ENCODE data around the gene PNLIPRP3. TPM values are rescaled to one million over a fixed set of nuclear protein-coding genes. Genes with fewer than 3 reads are reported as not detected.
"Not testable (repeated sequence)": the region's sequence is repeated elsewhere in the genome, so short reads cannot be mapped to it uniquely, and the experiment has no call there.

The PNLIPRP3 gene
- not detected for polyA plus RNA-seq (2013)

DNA sequence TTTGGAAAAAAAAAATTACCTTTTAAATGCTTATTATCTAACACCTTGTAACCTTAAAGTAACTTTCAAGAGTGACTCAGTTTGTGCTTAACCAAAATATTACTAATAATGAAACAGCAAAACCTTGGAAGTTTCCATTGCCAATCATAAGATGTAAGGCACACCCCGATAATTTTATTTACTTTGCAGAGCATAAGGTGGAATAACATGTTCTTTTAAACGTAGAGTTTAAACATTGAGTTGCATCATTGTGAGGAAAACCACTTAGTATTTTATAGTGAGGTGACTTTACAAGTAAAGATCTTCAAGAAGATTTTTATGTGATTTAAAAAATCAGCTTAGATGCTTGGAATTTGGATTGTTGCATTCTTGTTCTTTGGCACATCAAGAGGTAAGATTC is at the start of gene PNLIPRP3:
Gene PNLIPRP3 (plus strand): TSS at position 177 of the 400 bp plus-strand sequence. CDS start 166 bp downstream, at position 343.
- ChIA-PET CTCF (interaction anchor here (0.6 to 1.4 kb wide), 3 partner anchors 10 to 686 kb away, joined by 3 read pairs; no protein-coding TSS in a partner anchor), POLR2A (no interaction called here)
- H3K27ac ChIP-seq (ENCODE audit: insufficient read depth in 1 of 2, low read depth in 1 of 2, low read length in 2 of 2, poor library complexity in 1 of 2, severe bottlenecking in 2 of 2): no peak within 1 kb of the TSS

DNA sequence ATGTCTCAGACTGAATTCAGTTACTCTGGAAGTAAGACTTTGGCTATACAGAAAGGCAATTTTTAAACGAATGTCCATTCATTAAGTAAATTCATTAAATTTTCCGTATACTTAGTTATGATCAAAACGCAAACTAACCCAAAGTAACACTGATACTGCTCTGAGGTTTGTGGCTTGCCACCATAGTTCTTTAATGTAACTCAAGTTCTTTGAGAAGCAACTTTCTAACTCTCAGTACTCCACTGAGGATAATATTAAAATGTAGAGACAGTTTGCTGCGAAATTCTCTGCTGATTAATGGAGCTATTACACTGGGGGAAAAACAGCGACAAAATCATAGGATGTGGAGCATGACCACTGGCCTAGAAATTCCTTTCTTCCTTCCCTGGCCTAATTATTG is 45.4 kb upstream of the PNLIPRP3 start:
- H3K4me1 ChIP-seq (ENCODE audit: control extremely low read depth in 1 of 4, control insufficient read depth in 4 of 4, insufficient read depth in 4 of 4, low read length in 3 of 4): no peaks in the 10 kb centered on the region
- CTCF ChIA-PET: interaction anchor here (0.6 kb wide), 2 partner anchors 20 to 581 kb away, joined by 3 to 5 read pairs; no protein-coding TSS in a partner anchor
- POLR2A ChIA-PET: no interaction called here
- no peaks in the 10 kb centered on the region for H3K9me3 ChIP-seq (ENCODE audit: control extremely low read depth in 1 of 5, control insufficient read depth in 4 of 5, insufficient read depth in 2 of 5, low read depth in 1 of 5, low read length in 4 of 5)
- 96% methylated on average over 4 of the region's 5 CpGs for WGBS (ENCODE audit: insufficient coverage)
- DNase-seq: no peak
- peaks cover 0 to 3% (median 0%) of the 10 kb centered on the region in 5 experiments for H3K27me3 ChIP-seq (replicated peaks in 2 of 5; ENCODE audit: control insufficient read depth in 4 of 5, insufficient read depth in 5 of 5, low read length in 4 of 5)
- no peaks in the 10 kb centered on the region for H3K36me3 ChIP-seq (ENCODE audit: control insufficient read depth in 4 of 4, insufficient read depth in 4 of 4, low read length in 3 of 4)
- no peak overlapping the region for H3K27ac ChIP-seq (ENCODE audit: insufficient read depth in 1 of 2, low read depth in 1 of 2, low read length in 2 of 2, poor library complexity in 1 of 2, severe bottlenecking in 2 of 2)
- H3K4me3 ChIP-seq (ENCODE audit: control insufficient read depth in 1 of 7, extremely low read depth in 1 of 7, insufficient read depth in 4 of 7, low read depth in 2 of 7, low read length in 6 of 7): no peak overlapping the region

More for the DNA sequence above, at the start of gene PNLIPRP3:
- Histone ChIP-seq H3K36me3 (ENCODE audit: control insufficient read depth in 4 of 4, insufficient read depth in 4 of 4, low read length in 3 of 4) (no peaks in the 10 kb centered on the region), H3K27me3 (replicated peaks in 2 of 5; ENCODE audit: control insufficient read depth in 4 of 5, insufficient read depth in 5 of 5, low read length in 4 of 5) (peaks cover 0 to 3% (median 0%) of the 10 kb centered on the region in 5 experiments), H3K4me1 (ENCODE audit: control extremely low read depth in 1 of 4, control insufficient read depth in 4 of 4, insufficient read depth in 4 of 4, low read length in 3 of 4) (no peaks in the 10 kb centered on the region), H3K4me3 (ENCODE audit: control insufficient read depth in 1 of 7, extremely low read depth in 1 of 7, insufficient read depth in 4 of 7, low read depth in 2 of 7, low read length in 6 of 7) (no peak within 1 kb of the TSS), H3K9me3 (ENCODE audit: control extremely low read depth in 1 of 5, control insufficient read depth in 4 of 5, insufficient read depth in 2 of 5, low read depth in 1 of 5, low read length in 4 of 5) (no peaks in the 10 kb centered on the region)
- 100% methylated on average over 2 of the region's 2 CpGs for WGBS (ENCODE audit: insufficient coverage)
- no peak for DNase-seq

DNA sequence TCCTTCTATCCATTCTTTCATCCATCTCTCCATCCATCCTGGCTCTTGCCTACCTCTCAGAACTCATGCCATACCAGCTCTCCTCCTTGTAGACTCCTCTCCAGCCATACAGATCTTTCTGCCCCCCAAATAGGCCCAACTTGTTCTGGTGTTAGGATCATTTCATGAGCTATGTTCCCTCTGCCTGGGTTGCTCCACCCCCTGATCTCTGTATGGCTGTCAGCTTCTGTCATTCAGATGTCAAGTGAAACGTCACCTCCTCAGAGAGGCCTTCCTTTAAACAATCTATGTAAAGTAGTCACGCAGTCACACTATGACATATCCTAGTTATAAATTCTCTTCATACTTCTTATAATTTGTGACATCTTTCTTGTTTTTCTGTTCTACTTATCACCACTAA is 42.3 kb upstream of the PNLIPRP3 start:
- CTCF ChIA-PET: interaction anchor here (1.1 to 2.1 kb wide), 3 partner anchors 21 to 678 kb away, joined by 3 to 8 read pairs (median 4); no protein-coding TSS in a partner anchor
- Histone ChIP-seq H3K9me3 (ENCODE audit: control extremely low read depth in 1 of 5, control insufficient read depth in 4 of 5, insufficient read depth in 2 of 5, low read depth in 1 of 5, low read length in 4 of 5) (no peaks in the 10 kb centered on the region), H3K36me3 (ENCODE audit: control insufficient read depth in 4 of 4, insufficient read depth in 4 of 4, low read length in 3 of 4) (no peaks in the 10 kb centered on the region), H3K4me1 (ENCODE audit: control extremely low read depth in 1 of 4, control insufficient read depth in 4 of 4, insufficient read depth in 4 of 4, low read length in 3 of 4) (no peaks in the 10 kb centered on the region), H3K27me3 (replicated peaks in 2 of 5; ENCODE audit: control insufficient read depth in 4 of 5, insufficient read depth in 5 of 5, low read length in 4 of 5) (peaks cover 0 to 5% (median 0%) of the 10 kb centered on the region in 5 experiments), H3K27ac (ENCODE audit: insufficient read depth in 1 of 2, low read depth in 1 of 2, low read length in 2 of 2, poor library complexity in 1 of 2, severe bottlenecking in 2 of 2) (no peak overlapping the region), H3K4me3 (ENCODE audit: control insufficient read depth in 1 of 7, extremely low read depth in 1 of 7, insufficient read depth in 4 of 7, low read depth in 2 of 7, low read length in 6 of 7) (no peak overlapping the region)
- no peak for DNase-seq
- POLR2A ChIA-PET: no interaction called here
- WGBS (ENCODE audit: insufficient coverage): 100% methylated on average over 1 of the region's 2 CpGs

DNA sequence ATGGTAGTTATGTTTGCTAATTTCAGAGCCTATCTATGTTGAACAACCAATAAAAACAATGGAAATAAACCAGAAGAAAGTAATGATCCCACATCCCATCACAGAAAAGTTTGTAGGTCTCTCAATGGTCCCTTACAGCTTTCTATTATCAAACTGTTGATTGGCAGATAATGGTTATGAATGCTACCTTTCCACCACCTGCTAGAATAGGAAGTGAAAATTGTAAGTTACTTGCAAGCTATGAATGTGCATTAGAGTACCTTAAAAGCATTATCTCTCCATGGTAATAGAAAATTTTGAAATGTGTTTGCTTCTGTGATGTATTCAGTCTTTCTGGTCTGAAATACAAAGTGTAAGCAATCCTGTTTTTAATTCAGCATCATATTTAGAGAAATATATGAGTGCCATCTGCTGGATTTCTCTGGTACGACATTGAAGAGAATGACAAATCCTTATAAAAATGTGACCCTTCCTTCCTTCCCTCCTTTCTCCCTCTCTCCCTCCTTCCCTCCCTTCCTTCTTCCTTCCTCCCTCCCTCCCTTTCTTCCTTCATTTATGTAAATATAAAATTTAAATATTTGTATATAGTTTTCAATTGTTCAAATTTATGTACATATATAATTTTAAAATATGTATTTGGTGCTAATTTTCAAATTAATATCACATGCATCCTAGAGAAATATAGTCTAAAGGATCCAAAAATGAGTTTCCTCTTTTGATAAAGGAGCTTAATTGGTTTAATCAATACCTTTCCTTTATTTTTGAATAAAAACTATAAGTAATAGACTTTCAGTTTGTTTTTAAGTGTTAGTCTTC is 41.4 kb upstream of the PNLIPRP3 start:
- Histone ChIP-seq H3K4me1 (ENCODE audit: control extremely low read depth in 1 of 4, control insufficient read depth in 4 of 4, insufficient read depth in 4 of 4, low read length in 3 of 4) (no peaks in the 10 kb centered on the region), H3K27ac (ENCODE audit: insufficient read depth in 1 of 2, low read depth in 1 of 2, low read length in 2 of 2, poor library complexity in 1 of 2, severe bottlenecking in 2 of 2) (no peak overlapping the region), H3K36me3 (ENCODE audit: control insufficient read depth in 4 of 4, insufficient read depth in 4 of 4, low read length in 3 of 4) (no peaks in the 10 kb centered on the region), H3K27me3 (replicated peaks in 2 of 5; ENCODE audit: control insufficient read depth in 4 of 5, insufficient read depth in 5 of 5, low read length in 4 of 5) (peaks cover 0 to 5% (median 2%) of the 10 kb centered on the region in 5 experiments), H3K4me3 (ENCODE audit: control insufficient read depth in 1 of 7, extremely low read depth in 1 of 7, insufficient read depth in 4 of 7, low read depth in 2 of 7, low read length in 6 of 7) (no peak overlapping the region), H3K9me3 (ENCODE audit: control extremely low read depth in 1 of 5, control insufficient read depth in 4 of 5, insufficient read depth in 2 of 5, low read depth in 1 of 5, low read length in 4 of 5) (no peaks in the 10 kb centered on the region)
- DNase-seq: peak; percentile 18 to 38 (median 38)
- ChIA-PET POLR2A (no interaction called here), CTCF (interaction anchor here (0.9 to 2.1 kb wide), 4 partner anchors 22 to 679 kb away, joined by 3 to 8 read pairs (median 4); no protein-coding TSS in a partner anchor)
- no CpG with 5 or more reads among the region's 1 CpG for WGBS (ENCODE audit: insufficient coverage)

GRCh38 chr10:116393246-116393831 is 34.3 kb upstream of the PNLIPRP3 start:
- CTCF ChIA-PET; H3K4me1 ChIP-seq (ENCODE audit: control extremely low read depth in 1 of 4, control insufficient read depth in 4 of 4, insufficient read depth in 4 of 4, low read length in 3 of 4); POLR2A ChIA-PET; H3K9me3 ChIP-seq (ENCODE audit: control extremely low read depth in 1 of 5, control insufficient read depth in 4 of 5, insufficient read depth in 2 of 5, low read depth in 1 of 5, low read length in 4 of 5); H3K36me3 ChIP-seq (ENCODE audit: control insufficient read depth in 4 of 4, insufficient read depth in 4 of 4, low read length in 3 of 4); H3K4me3 ChIP-seq (ENCODE audit: control insufficient read depth in 1 of 7, extremely low read depth in 1 of 7, insufficient read depth in 4 of 7, low read depth in 2 of 7, low read length in 6 of 7); DNase-seq; H3K27ac ChIP-seq (ENCODE audit: insufficient read depth in 1 of 2, low read depth in 1 of 2, low read length in 2 of 2, poor library complexity in 1 of 2, severe bottlenecking in 2 of 2); H3K27me3 ChIP-seq (replicated peaks in 2 of 5; ENCODE audit: control insufficient read depth in 4 of 5, insufficient read depth in 5 of 5, low read length in 4 of 5): not testable (repeated sequence)
- 98% methylated on average over 30 of the region's 43 CpGs for WGBS (ENCODE audit: insufficient coverage)

DNA sequence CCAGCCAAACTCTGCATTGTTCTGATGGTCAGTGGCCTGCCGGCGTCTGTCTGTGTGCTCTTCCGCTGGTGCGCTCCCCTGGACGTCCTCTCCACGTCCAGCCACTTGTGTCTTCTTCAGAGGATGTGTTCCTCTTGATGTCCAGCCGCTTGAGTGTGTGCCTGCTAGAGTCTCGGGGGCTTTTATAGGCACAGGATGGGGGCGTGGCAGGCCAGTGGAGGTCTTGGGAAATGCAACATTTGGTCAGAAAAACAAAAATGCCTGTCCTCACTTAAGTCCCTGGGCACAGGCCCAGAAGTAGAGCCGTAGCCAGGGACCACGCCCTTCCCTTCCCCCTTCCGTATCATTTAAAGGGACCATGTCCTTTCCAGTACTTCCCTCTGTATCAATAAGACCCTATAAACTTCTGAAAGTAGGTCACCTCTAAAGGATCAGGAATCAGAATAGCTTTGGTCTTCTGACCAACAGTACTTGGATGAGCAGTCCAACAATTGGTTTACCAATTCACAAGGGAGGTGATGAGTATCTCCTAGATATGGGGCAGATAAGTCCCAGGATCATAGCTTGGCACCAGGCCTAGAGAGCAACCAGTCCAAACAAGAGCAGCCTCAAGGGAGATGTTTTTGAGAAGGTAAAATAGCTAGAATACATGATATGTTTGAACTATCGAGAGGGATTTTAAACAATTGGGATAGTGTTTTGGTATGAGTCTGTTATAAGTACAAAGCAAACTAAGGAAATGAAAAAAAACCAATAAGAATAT is 32.2 kb upstream of the PNLIPRP3 start:
- no peak for DNase-seq
- CTCF ChIA-PET: no interaction called here
- POLR2A ChIA-PET: no interaction called here
- no peaks in the 10 kb centered on the region for H3K4me1 ChIP-seq (ENCODE audit: control extremely low read depth in 1 of 4, control insufficient read depth in 4 of 4, insufficient read depth in 4 of 4, low read length in 3 of 4)
- WGBS (ENCODE audit: insufficient coverage): 88% methylated on average over 13 of the region's 13 CpGs
- H3K36me3 ChIP-seq (ENCODE audit: control insufficient read depth in 4 of 4, insufficient read depth in 4 of 4, low read length in 3 of 4): no peaks in the 10 kb centered on the region
- peaks cover 0 to 2% (median 0%) of the 10 kb centered on the region in 5 experiments for H3K27me3 ChIP-seq (replicated peaks in 2 of 5; ENCODE audit: control insufficient read depth in 4 of 5, insufficient read depth in 5 of 5, low read length in 4 of 5)
- H3K27ac ChIP-seq (ENCODE audit: insufficient read depth in 1 of 2, low read depth in 1 of 2, low read length in 2 of 2, poor library complexity in 1 of 2, severe bottlenecking in 2 of 2): no peak overlapping the region
- H3K4me3 ChIP-seq (ENCODE audit: control insufficient read depth in 1 of 7, extremely low read depth in 1 of 7, insufficient read depth in 4 of 7, low read depth in 2 of 7, low read length in 6 of 7): no peak overlapping the region
- H3K9me3 ChIP-seq (ENCODE audit: control extremely low read depth in 1 of 5, control insufficient read depth in 4 of 5, insufficient read depth in 2 of 5, low read depth in 1 of 5, low read length in 4 of 5): no peaks in the 10 kb centered on the region
